ENCODE results near the gene KRTAP4-16. TPM values are rescaled to one million over a fixed set of nuclear protein-coding genes. Genes with fewer than 3 reads are reported as not detected.

KRTAP4-16 gene
- total and polyA plus RNA-seq, 2 of the 8 experiments (the other 6 are each of a cell fraction or from before 2014, with no cell fraction given), result not detected

DNA sequence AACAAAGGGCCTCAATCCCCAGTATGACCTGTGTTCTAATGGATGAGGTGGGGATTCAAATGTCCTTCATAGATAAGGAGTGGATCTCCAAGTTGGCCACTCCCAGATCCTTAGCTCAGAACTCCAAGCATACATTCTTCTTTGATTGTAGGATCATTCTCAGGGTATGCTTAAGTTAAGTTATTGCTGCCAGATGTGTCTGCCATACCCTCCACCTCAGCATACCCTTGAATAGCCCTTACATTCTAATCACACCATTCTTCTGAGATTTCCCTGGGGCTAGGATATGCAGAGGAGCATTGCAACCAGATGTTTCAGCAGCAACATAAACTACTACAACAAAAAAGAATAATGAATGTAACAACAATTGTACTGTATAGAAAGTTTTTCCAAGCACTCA, 34.7 kb downstream of the KRTAP4-16 start:
- Histone ChIP-seq H3K36me3 (ENCODE audit: control insufficient read depth in 2 of 4, insufficient read depth in 4 of 4, low read length in 3 of 4) (no peaks in the 10 kb centered on the region), H4K20me1 (replicated peaks in 1 of 2; ENCODE audit: control insufficient read depth in 1 of 2, insufficient read depth in 2 of 2, low read length in 2 of 2) (no peaks in the 10 kb centered on the region), H2BK12ac (ENCODE audit: low read depth, low read length) (no peak overlapping the region), H2AFZ (ENCODE audit: low read length) (no peak overlapping the region), H3K23ac (ENCODE audit: insufficient read length) (no peak overlapping the region), H3K4me2 (ENCODE audit: insufficient read depth in 1 of 2, low read depth in 2 of 2, low read length in 2 of 2) (no peak overlapping the region), H3K18ac (ENCODE audit: extremely low read depth, low read length) (no peak overlapping the region), H3K79me2 (ENCODE audit: control insufficient read depth in 1 of 2, insufficient read depth in 2 of 2, low read length in 2 of 2) (no peaks in the 10 kb centered on the region), H3K4me1 (replicated peaks in 1 of 4; ENCODE audit: control insufficient read depth in 3 of 4, insufficient read depth in 4 of 4, low read length in 3 of 4) (no peaks in the 10 kb centered on the region), H3K27ac (ENCODE audit: low read depth, low read length) (no peak overlapping the region), H2BK15ac (ENCODE audit: low read length) (no peak overlapping the region), H2BK120ac (replicated peaks; ENCODE audit: low read depth, low read length) (no peak overlapping the region), H3K27me3 (replicated peaks in 1 of 4; ENCODE audit: control insufficient read depth in 3 of 4, extremely low read depth in 1 of 4, insufficient read depth in 3 of 4, low read length in 3 of 4) (no peaks in the 10 kb centered on the region), H4K5ac (ENCODE audit: insufficient read length, low read depth, low read length) (no peak overlapping the region), H2BK5ac (ENCODE audit: low read depth, low read length) (no peak overlapping the region), H3K4ac (replicated peaks; ENCODE audit: insufficient read length, low read depth, low read length) (no peak overlapping the region), H3K9me3 (ENCODE audit: insufficient read depth in 2 of 2, low read depth in 1 of 2, low read length in 1 of 2) (no peaks in the 10 kb centered on the region), H2BK20ac (ENCODE audit: low read length) (no peak overlapping the region), H3K4me3 (ENCODE audit: extremely low read depth in 1 of 4, insufficient read depth in 2 of 4, low read depth in 3 of 4, low read length in 4 of 4) (no peak overlapping the region), H3K79me1 (ENCODE audit: low read depth, low read length) (no peaks in the 10 kb centered on the region), H2AK5ac (ENCODE audit: low read depth, low read length) (no peak overlapping the region), H3K9ac (replicated peaks in 1 of 4; ENCODE audit: extremely low read depth in 1 of 4, low read depth in 3 of 4, low read length in 3 of 4) (no peak overlapping the region), H3K23me2 (ENCODE audit: low read depth, low read length) (no peaks in the 10 kb centered on the region), H3K56ac (replicated peaks; ENCODE audit: insufficient read length, low read depth, low read length) (no peak overlapping the region), H3K14ac (ENCODE audit: insufficient read length) (no peak overlapping the region), H4K8ac (ENCODE audit: extremely low read depth, insufficient read depth, low read length) (no peak overlapping the region), H4K91ac (replicated peaks; ENCODE audit: insufficient read length, low read length) (no peak overlapping the region)
- ChIA-PET POLR2A (ENCODE audit: partially characterized antibody) (no interaction called here), CTCF (ENCODE audit: partially characterized antibody) (no interaction called here)
- DNase-seq (ENCODE audit: low read depth in 1 of 2, low spot score in 2 of 2), result no peak
- FAIRE-seq, result no peak
- TF ChIP-seq TCF12 (IDR thresholded peaks at IDR 0.05; ENCODE audit: low read depth, low read length), result no peak
- TF ChIP-seq SIN3A (conservative IDR thresholded peaks at IDR 0.05 in 1 of 2, IDR thresholded peaks at IDR 0.05 in 1 of 2; ENCODE audit: low read depth in 1 of 2, low read length in 2 of 2), result no peak
- TF ChIP-seq, protein P1, sequence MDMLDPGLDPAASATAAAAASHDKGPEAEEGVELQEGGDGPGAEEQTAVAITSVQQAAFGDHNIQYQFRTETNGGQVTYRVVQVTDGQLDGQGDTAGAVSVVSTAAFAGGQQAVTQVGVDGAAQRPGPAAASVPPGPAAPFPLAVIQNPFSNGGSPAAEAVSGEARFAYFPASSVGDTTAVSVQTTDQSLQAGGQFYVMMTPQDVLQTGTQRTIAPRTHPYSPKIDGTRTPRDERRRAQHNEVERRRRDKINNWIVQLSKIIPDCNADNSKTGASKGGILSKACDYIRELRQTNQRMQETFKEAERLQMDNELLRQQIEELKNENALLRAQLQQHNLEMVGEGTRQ (IDR thresholded peaks at IDR 0.05; ENCODE audit: low read length), result no peak
- TF ChIP-seq TAF1 (IDR thresholded peaks at IDR 0.05; ENCODE audit: low read depth, low read length), result no peak
- TF ChIP-seq, protein P2, sequence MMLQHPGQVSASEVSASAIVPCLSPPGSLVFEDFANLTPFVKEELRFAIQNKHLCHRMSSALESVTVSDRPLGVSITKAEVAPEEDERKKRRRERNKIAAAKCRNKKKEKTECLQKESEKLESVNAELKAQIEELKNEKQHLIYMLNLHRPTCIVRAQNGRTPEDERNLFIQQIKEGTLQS (IDR thresholded peaks at IDR 0.05; ENCODE audit: insufficient read depth, low read depth, low read length), result no peak
